GM19438 (cell line): ENCODE results near the gene YPEL1.
"Not testable (repeated sequence)": the region's sequence is repeated elsewhere in the genome, so short reads cannot be mapped to it uniquely, and the experiment has no call there.

Experiments used
- ATAC-seq: cut with Tn5 transposase; IDR thresholded peaks from one replicate; pipeline ENCODE4 v1.9.1; 2021; ENCODE audit warnings: low read depth; ENCODE audit not compliant: unreplicated experiment

YPEL1 gene

DNA sequence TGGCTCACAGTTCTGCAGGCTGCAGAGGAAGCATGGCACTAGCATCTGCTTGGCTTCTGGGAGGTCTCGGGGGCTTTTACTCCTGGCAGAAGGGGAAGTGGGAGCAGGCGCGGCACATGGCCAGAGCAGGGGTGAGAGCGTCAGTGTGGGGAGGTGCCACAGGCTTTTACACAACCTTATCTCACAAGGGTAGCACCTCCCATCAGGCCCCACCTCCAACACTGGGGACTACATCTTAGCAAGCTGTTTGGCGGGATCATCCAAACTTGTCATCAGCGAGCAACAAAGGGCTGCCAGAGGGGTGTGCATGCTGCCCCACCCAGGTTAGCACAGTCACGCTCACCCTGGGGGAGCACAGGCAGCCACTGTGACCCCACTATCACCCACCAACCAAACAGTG lies 18.9 kb upstream of the YPEL1 start:
- ATAC-seq, result no peak

GRCh38 chr22:21753374-21754111 lies 17.9 kb upstream of the YPEL1 start:
- ATAC-seq, result no peak

DNA sequence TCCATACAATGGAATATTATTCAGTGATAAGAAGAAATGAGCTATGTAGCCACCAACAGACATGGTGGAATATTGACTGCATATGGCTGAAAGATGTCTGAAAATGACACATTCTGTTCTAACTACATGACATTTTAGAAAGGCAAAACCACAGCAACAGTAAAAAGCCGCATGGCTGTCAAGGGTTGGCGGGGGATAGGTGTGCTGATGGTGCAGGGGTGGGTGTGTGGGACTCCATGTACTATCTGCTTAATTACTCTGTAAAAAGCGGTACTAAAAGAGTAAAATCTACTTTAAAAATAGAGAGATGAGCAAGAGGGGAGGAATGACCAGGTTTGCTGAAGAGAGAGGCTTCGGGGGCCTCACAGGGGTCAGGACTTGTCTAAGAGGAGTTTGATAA lies 16.7 kb upstream of the YPEL1 start:
- no peak for ATAC-seq

- ATAC-seq, result no peak
These were observed 10.4 kb upstream of the YPEL1 start for GRCh38 chr22:21745948-21746347.

DNA sequence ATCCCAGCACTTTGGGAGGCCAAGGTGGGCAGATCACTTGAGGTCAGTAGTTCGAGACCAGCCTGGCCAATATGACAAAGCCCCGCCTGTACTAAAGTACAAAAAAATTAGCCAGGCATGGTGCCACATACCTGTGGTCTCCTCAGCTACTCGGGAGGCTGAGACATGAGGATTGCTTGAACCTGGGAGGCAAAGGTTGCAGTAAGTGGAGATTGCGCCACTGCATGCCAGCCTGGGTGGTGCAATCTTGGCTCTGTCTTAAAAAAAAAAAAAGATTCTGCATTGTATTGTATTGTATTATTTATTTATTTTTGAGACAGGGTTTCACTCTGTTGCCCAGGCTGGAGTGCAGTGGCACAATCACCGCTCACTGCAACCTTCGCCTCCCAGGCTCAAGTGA lies 9.3 kb upstream of the YPEL1 start:
- ATAC-seq, result not testable (repeated sequence)

- no peak for ATAC-seq
These were observed 6.2 kb upstream of the YPEL1 start for GRCh38 chr22:21741790-21742189.

DNA sequence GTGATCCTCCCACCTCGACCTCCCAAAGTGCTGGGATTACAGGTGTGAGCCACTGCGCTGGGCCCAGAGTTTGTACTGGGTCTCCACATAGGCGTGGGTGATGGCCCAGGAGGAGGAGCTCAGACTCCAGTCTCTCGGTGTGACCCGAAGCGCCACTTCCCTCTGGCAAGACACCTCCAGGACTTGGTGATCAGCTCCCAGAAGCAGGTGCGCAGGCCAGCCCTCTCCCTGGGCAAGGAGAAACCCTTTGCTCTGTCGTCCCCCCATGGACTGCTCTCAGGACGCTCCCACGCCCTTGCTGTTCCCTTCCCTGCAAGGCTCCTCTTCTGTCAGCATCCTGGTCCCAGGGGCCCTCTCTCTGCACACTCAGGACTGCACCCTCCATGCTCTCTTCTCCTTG lies 5.5 kb upstream of the YPEL1 start:
- no peak for ATAC-seq

GRCh38 chr22:21739828-21740377 lies 4.3 kb upstream of the YPEL1 start:
- ATAC-seq, result no peak

DNA sequence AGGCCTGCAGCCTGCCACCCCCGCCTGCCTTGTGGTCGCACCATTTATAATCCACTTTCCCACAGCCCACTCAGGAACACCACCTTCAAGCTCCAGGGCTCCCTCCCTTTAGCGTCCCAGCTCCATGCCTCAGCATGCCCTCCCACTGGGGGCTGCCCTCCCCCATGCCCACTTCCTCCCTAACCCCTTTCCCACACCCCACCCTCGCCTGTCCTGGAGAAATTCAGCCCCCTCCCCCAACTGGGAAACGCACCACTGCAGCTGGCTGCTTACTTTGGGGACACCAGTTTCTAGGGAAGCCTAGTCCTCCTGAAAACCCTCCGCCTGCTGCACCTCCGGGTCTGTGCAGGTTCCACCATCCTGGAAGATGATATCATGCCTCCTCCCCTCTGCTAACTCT lies 3.4 kb upstream of the YPEL1 start:
- ATAC-seq, result no peak

GRCh38 chr22:21738081-21738480 lies 2.5 kb upstream of the YPEL1 start:
- no peak for ATAC-seq

- no peak for ATAC-seq
These were observed 1.4 kb upstream of the YPEL1 start for GRCh38 chr22:21736948-21737347.

DNA sequence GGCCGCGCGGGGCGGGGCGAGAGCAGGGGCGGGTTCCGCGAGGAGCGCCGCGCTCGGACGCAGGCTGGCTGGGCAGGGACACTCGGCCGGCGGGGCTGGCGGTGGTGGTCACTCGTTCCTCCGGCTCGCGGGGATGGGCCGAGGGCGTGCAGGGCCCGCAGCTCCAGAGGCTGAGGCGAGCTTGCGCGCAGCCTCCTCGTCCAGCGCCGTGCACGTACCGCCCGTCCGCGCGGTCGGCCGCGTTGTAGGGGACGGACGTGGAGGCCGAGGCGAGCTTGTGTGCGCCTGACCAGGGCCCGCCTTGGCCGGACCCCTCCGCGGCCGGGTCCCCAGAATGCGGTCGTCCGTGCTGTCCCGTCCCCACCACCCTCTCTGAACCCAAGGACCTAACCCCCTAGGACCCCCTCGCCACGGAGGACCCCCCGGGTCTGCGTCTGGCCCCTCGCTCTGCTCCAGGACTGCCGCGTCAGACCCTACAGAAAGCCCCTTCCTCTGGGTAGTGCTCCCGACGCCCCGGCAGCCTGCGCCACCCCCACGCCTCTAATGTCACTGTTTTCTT lies 569 bp upstream of the YPEL1 start:
- ATAC-seq, result no peak

DNA sequence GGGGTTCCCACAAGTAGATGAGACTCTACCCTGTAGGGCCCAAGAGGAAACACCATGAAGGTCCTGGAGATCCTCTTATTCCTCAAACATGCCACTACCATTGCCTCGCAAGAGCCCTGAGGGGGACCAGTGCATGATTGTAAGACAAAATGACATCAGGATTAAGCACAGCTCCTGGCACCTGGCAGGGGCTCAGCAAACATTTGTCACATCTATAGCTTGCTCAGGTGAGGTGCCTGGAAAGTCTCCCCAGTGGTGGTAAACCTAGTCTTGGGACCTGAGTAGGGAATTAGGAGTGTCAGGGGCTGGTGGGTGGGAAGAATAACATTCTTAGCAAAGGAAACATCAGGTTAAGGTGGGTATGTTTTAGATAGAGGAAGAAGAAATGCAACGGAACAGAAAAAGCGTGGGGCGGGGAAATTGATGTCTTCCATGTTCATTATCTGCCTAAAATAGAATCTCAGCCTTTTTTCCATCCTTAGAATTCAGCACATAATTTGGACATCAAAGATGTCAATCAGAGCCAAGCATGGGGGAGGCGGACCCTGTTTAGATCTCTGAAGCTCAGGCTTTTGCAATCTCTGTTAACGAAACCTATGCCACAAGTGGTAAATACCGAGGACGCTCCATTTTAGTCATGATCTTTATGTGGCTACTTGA lies 924 bp downstream of the YPEL1 start:
- no peak for ATAC-seq

- ATAC-seq, result no peak
These were observed 4.1 kb downstream of the YPEL1 start for GRCh38 chr22:21731503-21731902.

- ATAC-seq, result no peak
These were observed 4.9 kb downstream of the YPEL1 start for GRCh38 chr22:21730535-21731308.

GRCh38 chr22:21729184-21729583 lies 6.4 kb downstream of the YPEL1 start:
- not testable (repeated sequence) for ATAC-seq

GRCh38 chr22:21728270-21728669 lies 7.3 kb downstream of the YPEL1 start:
- no peak for ATAC-seq

- ATAC-seq, result no peak
These were observed 7.8 kb downstream of the YPEL1 start for GRCh38 chr22:21727768-21728167.

GRCh38 chr22:21727159-21727558 lies 8.4 kb downstream of the YPEL1 start:
- no peak for ATAC-seq

DNA sequence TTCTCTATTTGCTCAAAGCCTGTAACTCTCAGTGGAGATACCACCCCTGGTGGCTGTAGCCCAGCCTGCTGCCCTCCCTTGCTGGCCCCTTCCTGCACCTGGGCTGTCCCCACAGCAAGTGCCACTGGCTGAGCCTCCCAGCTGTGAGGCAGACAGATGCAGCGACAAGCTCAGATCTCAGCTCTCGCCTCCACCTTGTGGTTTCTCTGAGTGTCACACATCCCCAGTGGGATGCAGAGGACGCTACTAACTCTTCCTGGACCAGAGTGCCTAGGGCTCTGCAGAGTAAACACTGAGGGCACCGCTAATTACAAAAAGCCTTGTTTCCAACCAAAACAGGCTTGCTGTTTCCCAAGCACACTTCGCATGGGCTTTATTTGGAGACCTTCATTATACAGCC lies 8.9 kb downstream of the YPEL1 start:
- peak; percentile 58 for ATAC-seq
